GM21381 (cell line): Measurements from ENCODE around the gene SKI.
"Not testable (repeated sequence)": the region's sequence is repeated elsewhere in the genome, so short reads cannot be mapped to it uniquely, and the experiment has no call there.

ENCODE experiments used
- ATAC-seq: cut with Tn5 transposase; IDR thresholded peaks from one replicate; pipeline ENCODE4 v1.9.1; 2021; ENCODE audit warnings: mild to moderate bottlenecking, moderate library complexity; ENCODE audit not compliant: unreplicated experiment

SKI gene

GRCh38 chr1:2290595-2291510 is 62.7 kb downstream of the SKI start:
- ATAC-seq: peak; percentile 53

GRCh38 chr1:2291577-2291976 is 63.5 kb downstream of the SKI start:
- no peak for ATAC-seq

- no peak for ATAC-seq
Measured at GRCh38 chr1:2292725-2293450, 64.8 kb downstream of the SKI start.

DNA sequence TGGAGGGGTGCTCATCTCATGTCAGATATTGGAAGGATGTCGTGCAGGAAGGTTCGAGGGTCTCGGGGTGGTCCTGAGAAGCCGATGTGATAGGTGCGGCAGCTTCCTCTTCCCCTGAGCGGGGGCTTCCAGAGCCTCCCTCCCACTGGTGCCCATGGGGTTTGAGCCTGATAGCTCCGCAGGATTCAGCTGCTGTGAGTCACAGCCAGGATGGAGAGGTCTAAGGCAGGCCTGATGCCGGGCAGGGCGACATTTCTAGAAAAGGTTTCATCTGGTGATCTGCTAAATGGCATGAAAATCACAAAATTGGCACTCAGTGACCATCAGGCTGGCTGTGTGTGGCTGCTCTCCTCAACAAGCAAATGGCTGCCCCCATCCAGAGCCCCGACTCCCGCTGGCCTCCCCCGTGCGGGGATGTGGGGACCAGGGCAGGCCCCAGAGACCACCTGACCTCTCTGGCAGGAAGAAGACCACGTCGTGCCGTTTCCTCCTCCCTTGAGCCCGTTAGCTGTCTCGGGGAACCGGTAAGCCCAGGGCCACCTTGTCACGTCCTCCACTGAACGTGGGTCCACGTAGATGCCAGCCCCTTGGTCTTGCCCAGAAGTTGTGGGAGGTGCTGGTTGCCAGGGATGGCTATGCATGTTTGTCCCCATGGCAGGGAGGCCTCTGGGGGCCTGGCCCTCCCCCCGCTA is 66.1 kb downstream of the SKI start:
- no peak for ATAC-seq

GRCh38 chr1:2294725-2295078 is 66.6 kb downstream of the SKI start:
- no peak for ATAC-seq

DNA sequence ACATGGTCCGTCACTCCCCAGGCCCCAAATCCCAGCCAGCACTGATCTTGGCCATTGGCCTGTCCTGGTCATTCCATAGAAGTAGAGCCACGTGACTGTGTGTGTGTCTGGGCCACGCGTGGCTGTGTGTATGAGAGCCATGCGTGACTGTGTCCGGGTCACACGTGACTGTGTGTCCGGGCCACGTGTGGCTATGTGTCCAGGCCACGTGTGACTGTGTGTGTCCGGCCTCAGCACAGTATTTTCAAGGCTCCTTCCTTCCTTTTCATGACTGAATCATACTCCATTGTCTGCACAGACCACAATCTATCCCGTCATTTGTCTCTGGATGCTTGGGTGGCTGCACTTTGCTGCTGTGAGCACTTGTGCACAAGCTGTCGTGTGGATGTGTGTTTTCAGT is 67.4 kb downstream of the SKI start:
- ATAC-seq: no peak

DNA sequence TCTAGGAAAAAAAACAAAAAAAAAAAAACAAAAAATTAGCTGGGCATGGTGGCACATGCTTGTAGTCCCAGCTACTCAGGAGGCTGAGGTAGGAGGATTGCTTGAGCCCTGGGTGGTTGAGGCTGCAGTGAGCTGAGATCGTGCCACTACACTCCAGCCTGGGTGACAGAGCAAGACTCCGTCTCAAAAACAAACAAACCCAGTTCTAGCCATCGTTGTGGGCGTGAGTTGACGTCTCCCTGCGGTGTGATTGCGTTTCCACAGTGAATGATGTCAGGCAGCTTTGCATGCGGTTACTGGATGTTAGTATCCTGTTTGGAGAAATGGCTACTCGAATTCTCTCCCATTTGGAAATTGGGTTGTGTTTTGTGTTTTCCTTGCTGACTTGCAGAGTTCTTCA is 68.1 kb downstream of the SKI start:
- ATAC-seq: not testable (repeated sequence)

DNA sequence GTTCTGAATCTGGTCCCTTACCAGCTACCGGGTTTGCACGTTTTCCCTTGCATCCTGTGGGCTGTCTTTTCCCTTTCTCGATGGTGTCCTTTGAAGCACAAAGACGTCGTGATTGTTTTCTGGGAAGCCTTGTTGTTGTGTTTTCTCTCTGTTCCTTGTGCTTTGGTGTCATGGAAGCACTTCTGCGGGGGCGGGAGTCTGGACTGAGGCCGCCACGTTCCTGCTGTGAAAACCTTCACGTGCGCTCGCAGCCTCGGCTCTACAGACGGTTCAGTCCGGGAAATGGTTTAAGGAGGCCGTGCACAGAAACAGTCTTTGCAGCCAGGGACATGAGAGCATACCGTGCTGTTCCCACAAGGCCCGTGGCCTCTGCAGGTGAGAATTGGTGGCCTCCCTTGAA is 68.5 kb downstream of the SKI start:
- ATAC-seq: no peak

GRCh38 chr1:2297246-2298011 is 69.3 kb downstream of the SKI start:
- no peak for ATAC-seq

DNA sequence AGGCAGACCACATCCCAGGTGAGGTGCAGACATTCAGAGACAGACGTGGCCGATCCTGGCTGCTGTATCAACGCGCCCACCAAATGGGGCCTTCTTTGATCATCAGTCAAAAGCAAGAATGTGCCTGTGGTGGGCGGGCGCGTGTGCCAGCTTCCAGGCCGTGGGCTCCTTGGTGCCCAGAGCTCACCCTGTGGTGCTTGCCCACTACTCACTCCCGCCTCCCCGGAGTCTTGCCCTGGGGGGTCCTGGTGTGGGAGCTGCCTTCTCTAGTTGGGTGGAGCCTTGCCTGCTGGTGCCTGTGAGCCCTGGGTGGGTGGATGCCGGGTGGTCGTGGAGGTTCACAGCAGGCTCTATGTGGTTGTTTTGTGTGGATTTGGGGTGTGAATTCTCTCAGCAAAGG is 70.6 kb downstream of the SKI start:
- no peak for ATAC-seq

DNA sequence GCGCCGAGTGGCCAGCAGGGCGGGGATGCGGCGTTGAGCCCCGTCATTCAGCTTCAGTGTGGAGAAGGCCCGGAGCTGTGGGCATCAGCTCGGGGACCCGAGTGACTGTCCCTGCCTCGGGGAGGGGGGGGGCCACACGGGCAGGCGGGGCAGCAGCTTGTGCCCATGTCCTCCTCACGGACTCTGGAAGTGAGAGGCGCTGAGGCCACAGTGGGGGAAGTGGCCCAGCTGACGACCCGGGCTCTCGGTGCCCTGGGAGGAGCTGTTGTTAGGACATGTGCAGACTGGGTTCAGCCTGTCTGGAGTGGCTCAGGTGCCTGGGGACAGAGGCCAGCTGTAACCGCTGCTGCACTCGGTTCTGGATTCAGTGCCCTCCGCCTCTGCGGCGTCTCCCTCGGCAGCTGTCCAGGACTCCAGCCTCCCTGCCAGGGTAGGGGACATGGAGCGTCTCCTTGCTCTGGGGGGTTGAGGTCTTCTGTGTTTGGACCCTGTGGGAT is 71.1 kb downstream of the SKI start:
- no peak for ATAC-seq

DNA sequence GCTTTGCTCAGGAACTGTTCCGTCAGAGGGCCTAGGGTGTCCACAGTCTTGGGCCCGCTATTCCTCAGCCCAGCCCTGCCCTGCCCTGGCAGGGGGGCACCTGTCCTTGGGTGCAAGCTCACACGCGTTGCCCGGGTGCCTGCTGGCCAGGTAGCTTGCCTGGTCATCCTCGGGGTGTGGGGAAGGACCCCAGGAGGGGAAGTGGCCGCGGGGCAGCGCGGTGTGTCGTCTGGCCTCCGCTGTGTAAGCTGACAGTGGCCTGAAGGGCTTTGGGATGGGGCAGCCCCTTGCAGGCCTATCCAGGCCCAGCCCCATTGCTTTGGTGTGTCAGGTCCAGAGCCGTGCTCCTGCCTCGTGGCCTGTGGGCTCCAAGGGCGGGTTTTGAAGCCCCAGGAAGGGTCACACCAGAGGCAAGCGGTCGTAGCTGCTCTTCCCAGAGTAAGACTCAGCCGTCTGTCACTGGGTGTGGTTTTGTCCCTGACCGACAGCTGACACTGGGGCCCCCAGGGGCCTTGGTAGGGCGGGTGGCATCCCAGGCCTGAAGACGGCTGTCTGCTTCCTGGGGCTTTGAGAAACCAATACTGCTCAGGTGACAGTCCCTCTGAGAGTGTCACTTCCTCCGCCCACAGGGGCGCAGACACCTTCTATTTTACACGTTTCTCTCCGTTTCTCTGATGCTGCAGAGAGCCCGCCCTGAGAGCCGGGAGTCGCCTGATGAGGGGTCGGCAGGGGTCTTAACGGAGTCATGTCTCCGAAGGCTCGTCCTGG is 72.1 kb downstream of the SKI start:
- ATAC-seq: peak; percentile 73

GRCh38 chr1:2300851-2301606 is 72.9 kb downstream of the SKI start:
- peak; percentile 57 for ATAC-seq

- no peak for ATAC-seq
Measured at GRCh38 chr1:2301607-2302291, 73.6 kb downstream of the SKI start.

DNA sequence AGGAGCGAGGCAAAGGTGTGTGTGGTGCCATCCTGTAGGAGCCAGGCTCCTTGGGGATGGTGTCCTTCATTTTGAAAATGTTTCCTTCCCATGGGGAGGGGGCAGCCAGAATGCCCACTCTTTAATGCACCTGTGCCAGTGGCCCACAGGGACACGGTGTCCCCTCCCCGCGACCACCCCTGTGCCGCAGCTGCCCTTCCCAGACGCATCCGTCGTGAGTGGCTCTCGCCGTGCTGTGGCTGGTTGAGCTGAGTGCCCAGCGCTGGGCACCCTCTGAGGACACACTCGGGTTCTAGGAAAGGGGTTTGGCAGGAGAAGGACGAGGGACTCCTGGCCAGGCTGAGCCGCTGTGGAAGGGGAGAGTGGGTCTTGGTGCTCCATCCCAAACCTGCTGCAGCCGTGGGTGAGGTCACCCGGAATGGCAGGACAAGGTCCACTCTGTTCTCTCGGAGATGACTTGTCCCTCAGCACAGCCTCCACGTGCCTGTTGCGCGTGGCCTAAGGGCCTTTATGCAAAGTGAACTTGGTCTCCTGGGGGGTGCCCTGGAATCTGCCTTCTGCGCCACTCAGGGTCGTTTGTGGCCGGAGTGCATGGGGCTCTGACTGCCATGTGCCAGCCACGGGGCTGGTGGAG is 74.3 kb downstream of the SKI start:
- no peak for ATAC-seq

DNA sequence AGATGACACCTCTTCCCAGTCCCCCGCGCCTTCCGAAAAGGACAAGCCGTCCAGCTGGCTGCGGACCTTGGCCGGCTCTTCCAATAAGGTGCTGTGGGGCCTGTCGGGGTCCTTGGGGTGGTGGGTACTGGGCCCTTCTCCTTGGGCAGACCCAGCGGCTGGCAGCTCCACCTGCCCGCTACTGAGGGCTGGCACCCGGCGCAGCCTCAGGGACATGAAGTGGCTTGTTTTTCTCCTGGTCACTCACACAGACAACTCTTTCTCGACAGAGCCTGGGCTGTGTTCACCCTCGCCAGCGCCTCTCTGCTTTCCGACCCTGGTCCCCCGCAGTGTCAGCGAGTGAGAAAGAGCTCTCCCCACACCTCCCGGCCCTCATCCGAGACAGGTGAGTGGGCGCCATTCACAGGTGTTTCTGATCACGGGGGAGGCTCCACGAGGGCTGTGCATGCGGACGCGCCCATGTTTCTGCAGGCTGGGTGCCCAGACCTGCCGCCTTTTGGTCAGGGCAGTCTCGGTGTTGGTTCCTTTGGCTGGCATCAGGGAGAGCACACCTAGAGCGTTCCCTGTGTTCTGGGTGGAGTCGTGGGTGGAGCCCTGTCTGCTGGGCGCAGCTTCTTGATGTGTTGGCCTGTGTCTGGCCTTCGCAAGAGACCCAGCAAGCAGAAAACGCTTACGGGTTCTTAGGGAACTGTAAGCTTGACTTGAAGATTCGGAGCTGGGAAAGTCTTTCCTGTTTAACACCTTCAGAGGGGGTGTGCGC is 75.1 kb downstream of the SKI start:
- ATAC-seq: no peak

DNA sequence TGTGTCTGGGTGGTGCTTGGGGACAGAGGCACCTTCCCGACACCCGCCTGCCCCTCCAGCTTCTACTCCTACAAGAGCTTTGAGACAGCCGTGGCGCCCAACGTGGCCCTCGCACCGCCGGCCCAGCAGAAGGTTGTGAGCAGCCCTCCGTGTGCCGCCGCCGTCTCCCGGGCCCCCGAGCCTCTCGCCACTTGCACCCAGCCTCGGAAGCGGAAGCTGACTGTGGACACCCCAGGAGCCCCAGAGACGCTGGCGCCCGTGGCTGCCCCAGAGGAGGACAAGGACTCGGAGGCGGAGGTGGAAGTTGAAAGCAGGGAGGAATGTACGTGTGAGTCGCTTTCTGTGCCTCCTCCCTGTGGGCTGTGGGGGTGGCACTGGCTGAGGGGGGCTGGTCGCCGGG is 75.7 kb downstream of the SKI start:
- ATAC-seq: no peak

DNA sequence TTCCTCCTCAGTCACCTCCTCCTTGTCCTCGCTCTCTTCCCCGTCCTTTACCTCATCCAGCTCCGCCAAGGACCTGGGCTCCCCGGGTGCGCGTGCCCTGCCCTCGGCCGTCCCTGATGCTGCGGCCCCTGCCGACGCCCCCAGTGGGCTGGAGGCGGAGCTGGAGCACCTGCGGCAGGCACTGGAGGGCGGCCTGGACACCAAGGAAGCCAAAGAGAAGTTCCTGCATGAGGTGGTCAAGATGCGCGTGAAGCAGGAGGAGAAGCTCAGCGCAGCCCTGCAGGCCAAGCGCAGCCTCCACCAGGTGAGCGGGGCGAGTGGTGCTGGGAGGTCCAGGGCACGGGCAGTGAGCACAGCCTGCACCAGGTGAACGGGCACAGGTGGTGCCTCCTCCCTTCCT is 76.2 kb downstream of the SKI start:
- no peak for ATAC-seq
